ENCODE data around the gene HNRNPA1L2. TPM values are rescaled to one million over a fixed set of nuclear protein-coding genes. Genes with fewer than 3 reads are reported as not detected.

Gene HNRNPA1L2
- total RNA-seq: 3.9 and 5.4 TPM in 2 replicates

DNA sequence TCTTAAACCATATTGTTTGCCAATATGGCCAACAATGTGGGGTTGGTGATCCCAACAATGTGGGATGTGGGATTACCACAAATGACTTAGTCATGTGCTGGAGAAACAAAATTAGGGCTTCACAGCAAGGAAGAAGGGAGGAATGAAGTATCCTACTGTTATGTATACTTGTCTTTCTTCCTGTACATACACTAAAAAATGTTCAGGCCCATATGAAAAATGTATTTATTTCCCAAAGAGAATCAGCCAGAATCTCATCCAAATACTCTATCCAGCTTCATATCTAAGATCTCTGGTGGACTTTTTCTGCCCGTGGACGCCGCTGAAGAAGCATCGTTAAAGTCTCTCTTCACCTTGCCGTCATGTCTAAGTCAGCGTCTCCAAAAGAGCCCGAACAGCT lies at the start of gene HNRNPA1L2:
Gene HNRNPA1L2 (plus strand): TSS at position 301 of the 400 bp plus-strand sequence. CDS start 62 bp downstream, at position 363.

GRCh38 chr13:52652196-52652979 lies 10.2 kb downstream of the HNRNPA1L2 start, which contains the start of gene SUGT1:
SUGT1 (plus strand) TSS chr13:52652836; CDS start chr13:52652921, 85 bp downstream.

Other genes with a start within 250 kb of the HNRNPA1L2 start
- gene THSD1, start 236.3 kb upstream of the HNRNPA1L2 start, total RNA-seq: 8.4 and 14.1 TPM in 2 replicates
- gene VPS36, start 191.8 kb upstream of the HNRNPA1L2 start, total RNA-seq: 25.4 and 33.8 TPM in 2 replicates
- gene CKAP2, start 187.0 kb upstream of the HNRNPA1L2 start, total RNA-seq: 24.4 and 64.3 TPM in 2 replicates
- gene SUGT1, start 10.4 kb downstream of the HNRNPA1L2 start, total RNA-seq: 51.4 and 66.7 TPM in 2 replicates
- not detected in 2 replicates for gene CNMD, start 97.4 kb downstream of the HNRNPA1L2 start, total RNA-seq
- gene PCDH8, start 206.2 kb downstream of the HNRNPA1L2 start, total RNA-seq: not detected in 2 replicates

All from uterine smooth muscle cell (primary cell).